ENCODE results near the gene DDR2. TPM values are rescaled to one million over a fixed set of nuclear protein-coding genes. Genes with fewer than 3 reads are reported as not detected.

DDR2 gene
- total RNA-seq, 1 donor from 2014 or later, result 48.3 TPM

- no peak for DNase-seq (ENCODE audit: low spot score)
These were observed 65.1 kb downstream of the DDR2 start for GRCh38 chr1:162697140-162697895.

DNA sequence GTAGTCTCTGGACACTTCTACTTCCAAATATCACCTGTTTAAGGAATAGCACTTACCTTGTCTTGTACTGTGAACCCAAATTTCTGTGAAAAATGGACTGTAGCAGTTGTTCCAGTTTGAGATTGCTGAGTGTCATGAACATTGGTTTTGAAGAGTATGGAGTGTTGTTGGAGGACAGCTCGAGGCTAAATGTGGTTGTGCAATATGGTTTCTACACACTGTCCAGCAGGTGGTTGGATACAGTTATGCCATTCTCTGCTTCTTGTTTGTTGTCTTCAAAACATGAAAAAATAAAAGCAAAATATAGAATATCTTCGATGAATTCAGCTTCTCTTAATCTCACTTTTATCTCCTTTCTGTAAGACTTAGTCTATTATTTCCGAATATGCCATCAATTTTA, 67.1 kb downstream of the DDR2 start:
- no peak for DNase-seq (ENCODE audit: low spot score)

DNA sequence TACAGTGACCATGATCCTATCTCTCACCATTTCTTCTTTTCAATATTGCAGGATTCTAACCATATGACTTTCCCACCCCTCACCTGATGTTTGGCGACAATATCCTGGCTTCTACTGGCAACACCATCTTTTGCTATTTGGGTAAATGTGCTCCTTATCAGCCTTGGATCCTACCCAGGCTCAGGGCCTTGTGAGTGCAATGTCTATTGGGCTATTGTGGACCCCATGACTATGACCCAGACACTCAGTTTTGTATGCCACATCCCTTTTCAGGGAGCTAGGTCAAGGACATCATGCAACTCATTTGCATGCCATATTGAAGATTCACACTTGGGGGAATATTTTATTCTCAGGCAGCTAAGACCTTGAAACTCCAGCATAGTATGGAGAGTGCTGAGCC, 67.9 kb downstream of the DDR2 start:
- DNase-seq (ENCODE audit: low spot score), result no peak

- no peak for DNase-seq (ENCODE audit: low spot score)
These were observed 69.0 kb downstream of the DDR2 start for GRCh38 chr1:162701286-162701685.

DNA sequence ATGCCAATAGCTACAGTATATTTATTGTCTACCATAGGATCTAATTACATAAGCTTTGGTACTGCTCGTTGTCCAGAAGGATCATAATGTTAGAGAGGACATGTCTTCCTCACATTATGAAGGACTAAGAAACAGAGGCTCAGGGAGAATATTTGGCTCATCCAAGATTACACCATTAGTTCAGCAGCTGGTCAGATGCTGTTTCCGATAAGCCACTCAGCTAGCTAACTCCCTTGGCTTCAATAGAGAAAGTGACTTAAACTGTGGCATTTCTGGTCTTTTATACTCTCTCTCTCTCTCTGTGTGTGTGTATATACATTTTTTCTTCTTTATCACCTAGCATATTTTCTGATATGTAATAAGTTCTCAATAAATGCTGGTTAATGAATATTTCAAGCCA, 70.4 kb downstream of the DDR2 start:
- no peak for DNase-seq (ENCODE audit: low spot score)

DNA sequence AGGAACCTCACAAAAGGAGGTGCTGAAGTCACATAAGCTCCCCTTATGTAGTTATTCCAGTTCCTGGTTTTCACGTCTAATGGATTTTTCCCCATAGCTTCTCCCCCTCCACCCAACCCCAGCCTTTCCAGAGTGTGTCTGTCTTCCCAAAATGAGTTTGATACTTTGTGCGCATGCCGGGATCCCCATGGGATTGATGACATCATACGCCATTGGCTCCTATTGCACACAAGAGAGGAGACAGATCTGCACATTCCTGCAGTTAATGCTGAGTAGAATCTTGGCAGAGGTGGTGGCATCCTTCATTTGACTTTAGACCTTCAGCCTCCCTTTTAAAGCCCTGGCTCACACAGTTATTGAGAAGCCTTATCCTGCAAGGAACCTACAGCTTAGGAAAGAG, 71.4 kb downstream of the DDR2 start:
- no peak for DNase-seq (ENCODE audit: low spot score)

- no peak for DNase-seq (ENCODE audit: low spot score)
These were observed 72.6 kb downstream of the DDR2 start for GRCh38 chr1:162704673-162705424.

DNA sequence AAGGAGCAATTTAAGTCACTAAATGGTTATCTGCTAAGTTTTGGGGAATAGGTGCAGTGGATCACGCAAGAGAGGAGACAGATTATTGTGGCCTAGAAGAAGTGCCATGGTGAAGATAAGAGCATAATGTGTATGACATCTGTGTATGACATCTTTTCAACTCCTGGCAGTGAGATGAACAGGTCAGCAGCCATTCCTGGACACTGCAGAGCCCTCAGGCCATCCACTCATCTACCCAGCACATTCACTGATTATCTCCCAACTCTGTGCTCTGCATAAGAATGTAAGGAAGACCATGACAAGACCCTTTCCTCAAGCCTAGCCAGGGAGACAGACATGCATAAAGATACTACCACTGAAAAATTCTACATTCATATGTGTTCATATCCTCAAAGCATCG, 73.7 kb downstream of the DDR2 start:
- no peak for DNase-seq (ENCODE audit: low spot score)

DNA sequence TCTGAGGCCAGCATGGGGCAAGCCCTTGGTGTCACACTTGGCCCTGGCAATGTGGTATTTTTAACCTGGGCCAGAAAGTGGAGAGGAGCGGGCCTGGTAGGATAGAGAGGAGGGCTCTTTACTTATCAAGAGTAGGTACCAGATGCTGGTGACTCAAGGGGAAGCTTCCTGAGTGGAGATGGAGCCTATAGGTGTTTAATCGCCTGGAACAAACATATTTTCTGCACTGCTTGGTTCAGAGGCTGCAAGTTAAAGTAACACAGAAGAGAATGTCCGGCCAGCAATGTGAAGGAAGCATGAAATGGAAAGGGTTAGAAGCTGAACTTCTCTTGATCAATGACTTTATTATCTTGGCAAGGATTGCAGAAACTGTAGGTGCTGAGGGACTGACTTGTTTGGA, 74.3 kb downstream of the DDR2 start:
- no peak for DNase-seq (ENCODE audit: low spot score)

GRCh38 chr1:162708286-162708685, 76.0 kb downstream of the DDR2 start:
- DNase-seq (ENCODE audit: low spot score), result no peak

DNA sequence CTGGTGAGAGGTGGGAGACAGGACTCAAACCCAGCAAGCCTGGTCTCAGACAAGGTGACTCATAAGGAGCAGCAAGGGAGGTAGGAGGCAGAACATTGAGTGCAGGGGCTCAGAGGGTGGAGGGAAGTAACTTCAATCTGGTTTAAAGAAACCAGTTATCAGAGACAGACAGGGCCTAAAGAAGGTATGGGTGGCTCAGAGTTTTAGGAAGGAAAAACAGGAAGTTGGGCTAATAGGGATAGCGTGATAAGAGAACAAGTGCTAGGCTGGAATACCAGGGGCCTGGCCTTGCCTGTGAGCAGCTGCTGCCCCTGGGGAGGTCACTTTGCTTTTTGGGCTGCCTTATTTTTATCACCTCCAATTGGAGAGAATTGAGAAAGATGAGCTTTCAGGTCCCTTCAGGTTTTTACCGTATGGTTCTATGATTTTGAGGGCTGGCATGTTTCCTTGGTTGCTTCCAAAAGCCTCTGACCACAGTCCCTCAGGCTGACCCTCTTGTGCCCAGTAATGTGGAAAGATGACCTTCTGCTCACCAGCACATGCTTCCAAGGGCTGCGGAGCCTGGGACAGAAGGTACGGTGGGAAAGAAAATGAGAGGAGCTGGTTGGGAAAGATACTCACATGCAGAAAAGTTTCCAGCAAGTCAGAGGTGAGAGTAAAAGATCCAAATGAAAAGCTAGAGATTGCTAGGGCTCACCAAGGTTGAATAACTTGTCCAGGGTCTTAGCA, 77.0 kb downstream of the DDR2 start:
- no peak for DNase-seq (ENCODE audit: low spot score)

GRCh38 chr1:162709870-162710269, 77.6 kb downstream of the DDR2 start:
- no peak for DNase-seq (ENCODE audit: low spot score)

- DNase-seq (ENCODE audit: low spot score), result no peak
These were observed 78.1 kb downstream of the DDR2 start for GRCh38 chr1:162710345-162710744.

GRCh38 chr1:162710780-162711465, 78.7 kb downstream of the DDR2 start:
- no peak for DNase-seq (ENCODE audit: low spot score)

GRCh38 chr1:162712317-162713029, 80.2 kb downstream of the DDR2 start:
- DNase-seq (ENCODE audit: low spot score), result no peak

DNA sequence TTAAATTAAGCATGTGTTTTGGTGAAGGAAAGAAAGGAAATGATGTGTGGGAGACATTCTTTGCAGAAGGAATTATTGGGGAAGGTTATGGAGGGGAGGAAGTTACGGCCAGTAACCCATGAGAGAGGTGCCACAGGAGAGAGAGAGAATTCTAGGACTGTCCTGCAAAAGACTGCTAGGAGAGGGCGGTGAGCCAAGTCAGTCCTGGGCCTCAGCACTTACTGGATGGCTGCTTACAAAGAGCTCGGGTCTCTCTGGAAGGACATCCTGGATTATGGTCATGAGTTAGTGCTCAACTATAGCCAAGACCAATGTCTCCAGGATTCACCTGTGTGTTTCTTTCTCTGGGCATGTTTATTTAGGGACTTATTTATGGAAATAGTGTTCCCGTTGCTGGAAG, 83.9 kb downstream of the DDR2 start:
- no peak for DNase-seq (ENCODE audit: low spot score)

DNA sequence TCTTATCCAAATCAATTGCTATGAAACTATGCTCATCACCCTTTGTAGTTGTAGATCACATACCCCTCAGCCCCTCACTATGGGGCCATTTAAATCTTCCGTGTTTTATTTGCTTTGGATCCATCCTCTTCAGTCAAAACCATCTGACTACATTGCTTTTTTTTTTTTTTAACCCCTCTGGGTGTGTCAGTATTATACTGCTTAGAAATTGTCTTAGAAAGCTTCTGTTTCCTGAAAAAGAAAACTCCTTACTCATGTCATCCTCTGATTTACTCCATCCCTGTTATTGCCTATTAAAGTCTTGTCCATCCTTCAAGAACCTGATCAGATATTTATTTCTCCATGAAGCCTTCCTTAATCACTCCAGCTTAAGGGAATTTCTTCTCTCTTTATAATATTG, 84.3 kb downstream of the DDR2 start:
- DNase-seq (ENCODE audit: low spot score), result no peak

DNA sequence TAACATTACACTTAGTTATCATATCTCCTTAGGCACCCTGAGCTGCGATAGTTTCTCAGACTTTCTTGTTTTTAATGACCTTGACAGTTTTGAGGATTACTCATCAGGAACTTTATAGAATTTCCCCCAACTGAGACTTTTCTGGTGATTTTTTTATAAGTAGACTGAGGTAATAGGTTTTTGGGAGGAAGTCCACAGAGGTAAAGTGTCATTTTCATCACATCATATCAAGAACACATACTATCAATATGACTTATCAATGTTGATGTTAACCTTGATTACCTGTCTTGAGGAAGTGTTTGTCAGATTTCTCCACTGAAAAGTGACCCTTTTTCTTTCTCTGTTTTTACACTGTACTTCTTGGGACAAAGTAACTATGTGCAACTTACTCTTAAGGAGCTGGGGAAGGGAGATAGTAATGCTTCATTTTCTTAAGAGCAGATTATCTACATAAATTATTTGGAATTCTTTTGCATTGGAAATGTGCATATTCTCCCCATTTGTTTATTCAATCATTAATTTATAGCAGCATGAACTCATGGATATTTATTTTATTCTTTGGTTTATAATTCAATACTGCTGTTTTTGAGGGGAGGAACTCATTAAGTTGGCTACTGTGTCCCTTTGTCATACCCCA, 85.4 kb downstream of the DDR2 start:
- DNase-seq (ENCODE audit: low spot score), result no peak

DNA sequence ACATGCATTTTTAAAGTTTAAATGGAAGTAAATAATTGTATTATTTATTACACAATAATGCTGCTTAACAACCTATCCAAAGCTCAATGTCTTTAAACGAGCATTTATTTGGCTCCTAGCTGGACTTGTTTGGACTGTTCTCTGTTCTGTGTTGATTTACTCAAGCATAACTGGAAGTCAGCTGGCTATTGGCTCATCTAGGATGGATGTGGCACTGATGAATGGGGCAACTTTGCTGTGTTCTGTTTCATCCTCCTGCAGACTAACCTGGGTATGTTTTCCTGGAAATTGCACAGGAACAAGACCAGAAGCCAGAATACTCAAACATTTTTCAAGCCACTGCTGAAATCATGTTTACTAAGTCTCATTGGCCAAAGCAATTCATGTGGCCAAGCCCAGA, 87.4 kb downstream of the DDR2 start:
- no peak for DNase-seq (ENCODE audit: low spot score)

DNA sequence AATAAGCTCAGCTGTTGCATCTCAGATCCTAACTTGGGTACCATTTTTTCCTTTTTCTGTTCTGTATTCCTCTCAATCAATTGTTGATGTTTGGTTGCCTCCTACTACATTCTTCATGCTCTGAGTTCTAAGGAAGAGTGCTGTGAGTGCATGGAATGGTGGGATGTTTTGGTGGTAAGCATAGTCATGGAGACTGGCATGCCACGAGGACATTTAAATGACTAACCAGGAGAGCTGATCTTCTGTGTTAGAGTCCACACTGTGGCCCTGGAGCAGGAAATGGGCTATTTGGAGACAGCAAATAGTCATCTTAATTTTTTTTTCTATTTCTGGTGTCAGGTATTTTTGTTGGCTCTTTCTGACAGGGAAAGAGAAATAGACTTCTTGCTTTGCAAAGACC, 88.7 kb downstream of the DDR2 start:
- no peak for DNase-seq (ENCODE audit: low spot score)

- DNase-seq (ENCODE audit: low spot score), result no peak
These were observed 89.2 kb downstream of the DDR2 start for GRCh38 chr1:162721471-162721870.
